Neural progenitor cell (in vitro differentiated cells): ENCODE data around the gene LMNB1. TPM values are rescaled to one million over a fixed set of nuclear protein-coding genes. Genes with fewer than 3 reads are reported as not detected.

Experiments
- DNase-seq: peaks from one replicate; pipeline ENCODE4 v3.0.0-alpha.2; 2016; ENCODE audit warnings: low spot score
- H2AFZ ChIP-seq: fragments of 200-600 bp; sonication (generic); replicated peaks from 2 replicates; pipeline ENCODE4 v1.6.1; 2016; ENCODE audit warnings: antibody characterized with exemption
- H3F3A ChIP-seq: fragments of 200-600 bp; sonication (generic); 2 replicates; pipeline ENCODE4 v1.6.1; 2016; ENCODE audit warnings: antibody characterized with exemption, low read depth
- H3K27ac ChIP-seq: fragments of 200-600 bp; sonication (generic); 2 replicates; pipeline ENCODE4 v1.5.1; 2016; ENCODE audit warnings: mild to moderate bottlenecking
- H3K27me3 ChIP-seq: fragments of 200-600 bp; sonication (generic); 2 replicates; pipeline ENCODE4 v1.6.1; 2016; ENCODE audit warnings: mild to moderate bottlenecking, moderate library complexity
- H3K36me3 ChIP-seq: fragments of 200-600 bp; sonication (generic); 2 replicates; pipeline ENCODE4 v1.5.1; 2016
- H3K4me1 ChIP-seq: fragments of 200-600 bp; sonication (generic); 2 replicates; pipeline ENCODE4 v1.6.1; 2016; ENCODE audit warnings: mixed run types
- H3K4me2 ChIP-seq: fragments of 200-600 bp; sonication (generic); 2 replicates; pipeline ENCODE4 v1.6.1; 2016
- H3K4me3 ChIP-seq: fragments of 200-600 bp; sonication (generic); 2 replicates; pipeline ENCODE4 v1.5.1; 2016
- H3K79me2 ChIP-seq: fragments of 200-600 bp; sonication (generic); 2 replicates; pipeline ENCODE4 v1.6.1; 2016; ENCODE audit warnings: low read depth
- H3K9ac ChIP-seq: fragments of 200-600 bp; sonication (generic); 2 replicates; pipeline ENCODE4 v1.6.1; 2016
- H3K9me3 ChIP-seq: fragments of 200-600 bp; sonication (generic); 2 replicates; pipeline ENCODE4 v1.5.1; 2016; ENCODE audit warnings: low read depth
- H4K20me1 ChIP-seq: fragments of 200-600 bp; sonication (generic); 2 replicates; pipeline ENCODE4 v1.6.1; 2016; ENCODE audit warnings: low read depth
- H3K27ac Mint-ChIP-seq: 3 replicates; pipeline ENCODE4 v1.8.0; 2021; ENCODE audit warnings: mixed read lengths
- H3K27me3 Mint-ChIP-seq: 2 replicates; pipeline ENCODE4 v1.8.0; 2022; ENCODE audit warnings: low read depth, mild to moderate bottlenecking, inconsistent platforms, moderate library complexity, mixed read lengths; ENCODE audit not compliant: insufficient read depth
- H3K36me3 Mint-ChIP-seq: 3 replicates; pipeline ENCODE4 v1.8.0; 2021; ENCODE audit warnings: mixed read lengths
- H3K4me1 Mint-ChIP-seq: 3 replicates; pipeline ENCODE4 v1.8.0; 2021; ENCODE audit warnings: mixed read lengths
- H3K4me3 Mint-ChIP-seq: 3 replicates; pipeline ENCODE4 v1.8.0; 2021; ENCODE audit warnings: mild to moderate bottlenecking, moderate library complexity, mixed read lengths
- H3K9me3 Mint-ChIP-seq: 3 replicates; pipeline ENCODE4 v1.8.0; 2020; ENCODE audit warnings: mixed read lengths
- EZH2 ChIP-seq: fragments of 200-600 bp; sonication (generic); IDR thresholded peaks from 2 replicates; pipeline ENCODE4 v1.6.1; 2017; ENCODE audit warnings: antibody characterized with exemption, mild to moderate bottlenecking, moderate library complexity
- EZH2phosphoT487 ChIP-seq: fragments of 200-600 bp; sonication (generic); IDR thresholded peaks from 2 replicates; pipeline ENCODE4 v1.6.1; 2017; ENCODE audit warnings: antibody characterized with exemption
- total RNA-seq: library from RNA; depleted of rRNA; stranded (reverse); fragments of >200 nt; gene quantifications from 2 replicates; pipeline ENCODE4 v1.2.3, GENCODE V29; 2015; ENCODE audit warnings: low replicate concordance
- TF ChIP-seq, protein P1 (sequence below): fragments of 200-600 bp; sonication (generic); IDR thresholded peaks from 2 replicates; pipeline ENCODE4 v1.5.1; 2017; ENCODE audit warnings: antibody characterized with exemption, mild to moderate bottlenecking

LMNB1 gene
- total RNA-seq, 1 donor from 2014 or later: 245 TPM

DNA sequence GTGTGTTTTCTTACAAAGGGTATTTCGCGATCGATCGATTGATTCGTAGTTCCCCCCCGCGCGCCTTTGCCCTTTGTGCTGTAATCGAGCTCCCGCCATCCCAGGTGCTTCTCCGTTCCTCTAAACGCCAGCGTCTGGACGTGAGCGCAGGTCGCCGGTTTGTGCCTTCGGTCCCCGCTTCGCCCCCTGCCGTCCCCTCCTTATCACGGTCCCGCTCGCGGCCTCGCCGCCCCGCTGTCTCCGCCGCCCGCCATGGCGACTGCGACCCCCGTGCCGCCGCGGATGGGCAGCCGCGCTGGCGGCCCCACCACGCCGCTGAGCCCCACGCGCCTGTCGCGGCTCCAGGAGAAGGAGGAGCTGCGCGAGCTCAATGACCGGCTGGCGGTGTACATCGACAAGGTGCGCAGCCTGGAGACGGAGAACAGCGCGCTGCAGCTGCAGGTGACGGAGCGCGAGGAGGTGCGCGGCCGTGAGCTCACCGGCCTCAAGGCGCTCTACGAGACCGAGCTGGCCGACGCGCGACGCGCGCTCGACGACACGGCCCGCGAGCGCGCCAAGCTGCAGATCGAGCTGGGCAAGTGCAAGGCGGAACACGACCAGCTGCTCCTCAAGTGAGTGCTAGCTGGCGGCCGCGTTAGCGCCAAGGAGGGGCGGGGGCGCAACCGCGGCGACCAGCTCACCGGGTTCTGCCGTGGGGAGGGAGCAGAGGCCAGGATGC lies 480 bp downstream of the LMNB1 start:
- H3K79me2 ChIP-seq: peaks cover 62% of the 10 kb centered on the region
- H3K4me1 Mint-ChIP-seq: peaks cover 23% of the 10 kb centered on the region
- peak overlapping the region; percentile 98 for H3K4me3 Mint-ChIP-seq
- H2AFZ ChIP-seq: no peak overlapping the region
- H3K36me3 ChIP-seq: no peaks in the 10 kb centered on the region
- H3K4me2 ChIP-seq: peak overlapping the region; percentile 88
- peaks cover 11% of the 10 kb centered on the region for H3K4me1 ChIP-seq
- peak overlapping the region; percentile 90 for H3K27ac ChIP-seq
- TF ChIP-seq, protein P1, sequence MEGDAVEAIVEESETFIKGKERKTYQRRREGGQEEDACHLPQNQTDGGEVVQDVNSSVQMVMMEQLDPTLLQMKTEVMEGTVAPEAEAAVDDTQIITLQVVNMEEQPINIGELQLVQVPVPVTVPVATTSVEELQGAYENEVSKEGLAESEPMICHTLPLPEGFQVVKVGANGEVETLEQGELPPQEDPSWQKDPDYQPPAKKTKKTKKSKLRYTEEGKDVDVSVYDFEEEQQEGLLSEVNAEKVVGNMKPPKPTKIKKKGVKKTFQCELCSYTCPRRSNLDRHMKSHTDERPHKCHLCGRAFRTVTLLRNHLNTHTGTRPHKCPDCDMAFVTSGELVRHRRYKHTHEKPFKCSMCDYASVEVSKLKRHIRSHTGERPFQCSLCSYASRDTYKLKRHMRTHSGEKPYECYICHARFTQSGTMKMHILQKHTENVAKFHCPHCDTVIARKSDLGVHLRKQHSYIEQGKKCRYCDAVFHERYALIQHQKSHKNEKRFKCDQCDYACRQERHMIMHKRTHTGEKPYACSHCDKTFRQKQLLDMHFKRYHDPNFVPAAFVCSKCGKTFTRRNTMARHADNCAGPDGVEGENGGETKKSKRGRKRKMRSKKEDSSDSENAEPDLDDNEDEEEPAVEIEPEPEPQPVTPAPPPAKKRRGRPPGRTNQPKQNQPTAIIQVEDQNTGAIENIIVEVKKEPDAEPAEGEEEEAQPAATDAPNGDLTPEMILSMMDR: peak; percentile 31
- no peak for TF ChIP-seq EZH2
- peaks cover 38% of the 10 kb centered on the region for H4K20me1 ChIP-seq
- H3K9ac ChIP-seq: peak overlapping the region; percentile 75
- peak; percentile 83 for DNase-seq
- H3K36me3 Mint-ChIP-seq: peaks cover 31% of the 10 kb centered on the region
- peak overlapping the region; percentile 99 for H3K27ac Mint-ChIP-seq
- H3K4me3 ChIP-seq: peak overlapping the region; percentile 66
- no peaks in the 10 kb centered on the region for H3K27me3 ChIP-seq
- peaks cover 12% of the 10 kb centered on the region for H3K27me3 Mint-ChIP-seq
- H3F3A ChIP-seq: peaks cover 36% of the 10 kb centered on the region
- H3K9me3 Mint-ChIP-seq: peaks cover 14% of the 10 kb centered on the region
- H3K9me3 ChIP-seq: no peaks in the 10 kb centered on the region

DNA sequence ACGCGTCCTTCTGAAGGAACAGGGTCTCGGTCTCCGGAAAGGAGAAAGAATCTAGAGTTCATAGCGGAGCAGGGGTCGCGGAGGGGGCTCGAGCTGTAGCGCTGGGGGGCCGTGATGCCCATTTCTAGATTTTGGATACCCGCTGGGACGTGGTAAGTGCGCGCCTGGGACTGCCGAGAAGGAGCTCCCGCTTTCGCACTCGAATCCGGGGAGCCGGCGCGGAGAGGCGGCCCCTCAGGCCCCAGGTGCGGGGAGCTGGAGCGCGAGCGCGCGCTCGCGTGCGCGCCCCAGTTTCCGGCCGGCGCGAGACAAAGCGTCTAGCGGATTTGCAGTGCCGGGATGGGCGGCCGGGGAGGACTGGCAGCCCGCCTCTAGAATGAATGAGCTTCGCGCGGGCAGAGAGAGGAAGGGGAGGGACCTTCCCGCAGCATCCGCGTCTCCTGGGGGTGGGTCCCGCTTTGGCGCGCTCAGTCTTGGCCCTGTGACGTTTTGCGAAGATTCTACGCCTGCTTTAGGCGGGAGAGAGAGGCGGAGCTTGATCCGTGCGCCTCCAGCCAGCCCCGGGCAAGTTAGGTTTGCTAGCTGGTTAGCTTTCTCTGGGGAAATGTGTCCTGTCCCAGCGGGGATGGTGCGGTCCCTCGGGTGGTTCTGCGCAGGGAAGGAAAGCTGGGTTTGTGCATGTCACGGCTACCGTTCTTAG lies 1.2 kb downstream of the LMNB1 start:
- peak; percentile 28 for TF ChIP-seq EZH2
- no peak for TF ChIP-seq EZH2phosphoT487
- TF ChIP-seq, protein P1: no peak
- H3K4me1 Mint-ChIP-seq: peaks cover 23% of the 10 kb centered on the region
- H3K79me2 ChIP-seq: peaks cover 69% of the 10 kb centered on the region

DNA sequence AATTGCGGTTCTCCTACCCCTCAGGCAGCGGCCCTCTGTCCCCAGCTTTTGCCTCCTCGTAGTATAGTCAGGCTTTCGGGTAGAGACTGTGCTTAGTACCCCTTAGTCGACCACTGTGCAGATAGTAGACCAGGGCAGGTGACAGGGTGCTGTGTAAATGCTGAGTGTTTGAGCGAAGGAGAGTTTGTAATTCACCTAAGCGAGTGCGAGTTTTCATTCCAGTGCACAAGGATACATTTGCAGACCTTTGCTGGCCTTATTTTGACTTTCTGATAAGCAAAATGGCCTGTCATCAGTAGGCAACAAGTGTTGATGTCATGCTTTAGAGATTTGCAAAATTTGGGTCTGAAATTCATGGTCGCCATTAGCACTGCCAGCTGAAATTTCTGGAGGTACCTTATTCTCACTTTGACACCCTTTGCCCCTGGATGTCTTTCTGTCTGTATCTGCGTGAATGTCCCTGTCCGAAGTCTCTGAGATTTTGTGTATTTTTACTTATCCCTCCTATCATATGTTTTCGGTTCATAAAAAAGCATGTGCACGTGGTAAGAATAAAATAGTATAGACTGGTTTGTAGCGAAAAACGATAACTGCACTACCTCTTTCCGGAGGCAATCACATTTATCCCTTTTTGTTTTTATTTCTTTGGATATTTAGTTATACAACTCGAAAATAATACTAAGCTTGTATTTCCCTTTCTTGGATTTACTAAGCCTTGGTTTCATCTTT lies 1.9 kb downstream of the LMNB1 start:
- Histone ChIP-seq H4K20me1 (peaks cover 39% of the 10 kb centered on the region), H3F3A (peaks cover 36% of the 10 kb centered on the region), H3K9me3 (no peaks in the 10 kb centered on the region), H3K9ac (peak overlapping the region; percentile 72), H3K27me3 (no peaks in the 10 kb centered on the region), H3K4me3 (peak overlapping the region; percentile 66), H3K79me2 (peaks cover 76% of the 10 kb centered on the region), H2AFZ (no peak overlapping the region), H3K27ac (peak overlapping the region; percentile 90), H3K4me1 (peaks cover 11% of the 10 kb centered on the region), H3K4me2 (peak overlapping the region; percentile 88), H3K36me3 (no peaks in the 10 kb centered on the region)
- H3K4me1 Mint-ChIP-seq: peaks cover 23% of the 10 kb centered on the region
- peaks cover 12% of the 10 kb centered on the region for H3K27me3 Mint-ChIP-seq
- H3K9me3 Mint-ChIP-seq: peaks cover 19% of the 10 kb centered on the region
- DNase-seq: no peak
- TF ChIP-seq EZH2 (no peak), EZH2phosphoT487 (no peak)
- TF ChIP-seq, protein P1: no peak
- peaks cover 39% of the 10 kb centered on the region for H3K36me3 Mint-ChIP-seq
- H3K4me3 Mint-ChIP-seq: peak overlapping the region; percentile 98
- H3K27ac Mint-ChIP-seq: peak overlapping the region; percentile 94

More for the DNA sequence above, 1.2 kb downstream of the LMNB1 start:
- peak overlapping the region; percentile 75 for H3K9ac ChIP-seq
- peak overlapping the region; percentile 98 for H3K4me3 Mint-ChIP-seq
- peaks cover 39% of the 10 kb centered on the region for H4K20me1 ChIP-seq
- H3K4me1 ChIP-seq: peaks cover 11% of the 10 kb centered on the region
- H3K4me3 ChIP-seq: peak overlapping the region; percentile 66
- H3K9me3 ChIP-seq: no peaks in the 10 kb centered on the region
- peak overlapping the region; percentile 94 for H3K27ac Mint-ChIP-seq
- H3K36me3 Mint-ChIP-seq: peaks cover 32% of the 10 kb centered on the region
- H3K36me3 ChIP-seq: no peaks in the 10 kb centered on the region
- peak; percentile 98 for DNase-seq
- H3K27ac ChIP-seq: peak overlapping the region; percentile 90
- H2AFZ ChIP-seq: no peak overlapping the region
- peaks cover 12% of the 10 kb centered on the region for H3K27me3 Mint-ChIP-seq
- peak overlapping the region; percentile 88 for H3K4me2 ChIP-seq
- H3F3A ChIP-seq: peaks cover 36% of the 10 kb centered on the region
- no peaks in the 10 kb centered on the region for H3K27me3 ChIP-seq
- H3K9me3 Mint-ChIP-seq: peaks cover 14% of the 10 kb centered on the region
